HepG2 (cell line): ENCODE results near the gene ALOXE3. TPM values are rescaled to one million over a fixed set of nuclear protein-coding genes. Genes with fewer than 3 reads are reported as not detected.

ENCODE experiments used
- ATAC-seq: fragments of 200-7000 bp; cut with Tn5 transposase; 3 replicates; pipeline ENCODE4 v1.9.1; 2020; ENCODE audit warnings: mild to moderate bottlenecking, moderate library complexity
- BruUV-seq: library from RNA; stranded (reverse); fragments of 400-500 nt; replicated peaks from 2 replicates; lab custom pipeline; 2021; lab: Mats Ljungman, UMichigan
- CTCF ChIA-PET: fragments of 300-600 bp; formaldehyde crosslinking; extraction: SDS; loops from one replicate; lab custom pipeline; 2021; ENCODE audit warnings: low total read pairs, inconsistent platforms, low intra/inter-chr PET ratio; lab: Yijun Ruan, JAX
- POLR2A ChIA-PET: fragments of 350-600 bp; sonication (Branson Sonifier 250); formaldehyde crosslinking; loops from one replicate; lab custom pipeline; 2020; ENCODE audit warnings: antibody characterized with exemption, inconsistent platforms; lab: Yijun Ruan, JAX
- DNase-seq: peaks from one replicate; pipeline ENCODE4 v3.0.0-alpha.2; 2015; ENCODE audit warnings: low spot score
- FAIRE-seq: peaks from 3 replicates; lab custom pipeline; 2011; peaks lifted over from hg19 to GRCh38; lab: Jason Lieb, UNC
- H2AFZ ChIP-seq: one replicate; pipeline ENCODE4 v1.6.1; 2011; ENCODE audit warnings: low read length, inconsistent platforms
- H3K27ac ChIP-seq: fragments of 300-600 bp; 3 replicates; pipeline ENCODE4 v1.8.0; 2011; ENCODE audit warnings: mixed run types, mild to moderate bottlenecking, mixed read lengths, low read length, inconsistent platforms; ENCODE audit not compliant: insufficient read depth; ENCODE audit errors: extremely low read length
- H3K27me3 ChIP-seq, 2 experiments: fragments of 200-600 bp in 1 of 2; 2 replicates in 1 of 2; 3 replicates in 1 of 2; pipeline versions ENCODE4 v1.6.0 to v1.8.0; 2011; ENCODE audit warnings: low read length in 2 of 2, mild to moderate bottlenecking in 2 of 2, moderate library complexity in 2 of 2, inconsistent platforms in 1 of 2; ENCODE audit not compliant: insufficient read depth in 2 of 2, control insufficient read depth in 1 of 2
- H3K36me3 ChIP-seq, 2 experiments: fragments of 200-600 bp in 1 of 2; replicated peaks in 1 of 2; 2 replicates in 1 of 2; 3 replicates in 1 of 2; pipeline versions ENCODE4 v1.5.1 to v1.8.0; 2011; ENCODE audit warnings: low read length in 2 of 2, inconsistent platforms in 1 of 2; ENCODE audit not compliant: insufficient read depth in 2 of 2, control insufficient read depth in 1 of 2
- H3K4me1 ChIP-seq: 2 replicates; pipeline ENCODE4 v1.5.1; 2012; ENCODE audit warnings: low read length, inconsistent platforms; ENCODE audit not compliant: insufficient read depth
- H3K4me2 ChIP-seq: 2 replicates; pipeline ENCODE4 v1.6.0; 2011; ENCODE audit warnings: low read depth, low read length, inconsistent platforms
- H3K4me3 ChIP-seq, 3 experiments: fragments of 200-600 bp in 1 of 3; sonication (generic), shearing (Covaris generic) in 1 of 3; replicated peaks in 1 of 3; 2 replicates each; pipeline ENCODE4 v1.5.1; 2011 to 2016; ENCODE audit warnings: low read length in 3 of 3, inconsistent platforms in 2 of 3, low read depth in 2 of 3, mild to moderate bottlenecking in 2 of 3, control low read depth in 1 of 3, mixed read lengths in 1 of 3; ENCODE audit not compliant: insufficient read depth in 1 of 3
- H3K79me2 ChIP-seq: one replicate; pipeline ENCODE4 v1.6.1; 2011; ENCODE audit warnings: low read length, inconsistent platforms; ENCODE audit not compliant: insufficient read depth
- H3K9ac ChIP-seq: 2 replicates; pipeline ENCODE4 v1.6.0; 2011; ENCODE audit warnings: mild to moderate bottlenecking, low read depth, low read length, inconsistent platforms; ENCODE audit not compliant: insufficient read depth
- H3K9me3 ChIP-seq: 2 replicates; pipeline ENCODE4 v1.5.1; 2012; ENCODE audit warnings: mild to moderate bottlenecking, low read length
- H4K20me1 ChIP-seq: 2 replicates; pipeline ENCODE4 v1.6.0; 2011; ENCODE audit warnings: inconsistent platforms, mild to moderate bottlenecking, low read length, moderate library complexity; ENCODE audit not compliant: insufficient read depth
- FOXC1 ChIP-seq: sonication (generic); formaldehyde crosslinking; IDR thresholded peaks from 2 replicates; pipeline ENCODE4 v1.8.0; 2022; ENCODE audit warnings: mild to moderate bottlenecking, missing genetic modification reagents, borderline replicate concordance
- KLF13 ChIP-seq: sonication (generic); formaldehyde crosslinking; IDR thresholded peaks from 2 replicates; pipeline ENCODE4 v1.4.0; 2020; ENCODE audit warnings: mild to moderate bottlenecking, missing genetic modification reagents
- RFX1 ChIP-seq: fragments of 450-650 bp; IDR thresholded peaks from 2 replicates; pipeline ENCODE4 v1.6.1; 2017
- TBL1XR1 ChIP-seq: fragments of 150-350 bp; IDR thresholded peaks from 2 replicates; pipeline ENCODE4 v1.6.1; 2014; ENCODE audit warnings: borderline replicate concordance, low read length; ENCODE audit not compliant: partially characterized antibody
- ZBTB3 ChIP-seq: sonication (generic); formaldehyde crosslinking; IDR thresholded peaks from 2 replicates; pipeline ENCODE4 v1.4.0; 2020; ENCODE audit warnings: low read depth, mild to moderate bottlenecking, moderate library complexity, missing genetic modification reagents, borderline replicate concordance
- ZNF773 ChIP-seq: sonication (generic); formaldehyde crosslinking; IDR thresholded peaks from 2 replicates; pipeline ENCODE4 v1.4.0; 2020; ENCODE audit warnings: missing genetic modification reagents, borderline replicate concordance
- ZSCAN20 ChIP-seq: sonication (generic); formaldehyde crosslinking; IDR thresholded peaks from 2 replicates; pipeline ENCODE4 v1.4.0; 2020; ENCODE audit warnings: missing genetic modification reagents, mild to moderate bottlenecking, borderline replicate concordance
- WGBS: methylation state at CpG from one replicate; pipeline ENCODE4 v1.1.6; 2017; ENCODE audit warnings: low lambda C conversion rate; 5-methylcytosine and 5-hydroxymethylcytosine counted together
- in situ Hi-C: cut with HindIII; loops from 2 replicates; pipeline ENCODE4 v1.10.0; 2017; ENCODE audit warnings: low pct_unique_long_range_greater_than_20kb; ENCODE audit not compliant: extremely low pct_ligation_motif_present
- intact Hi-C: fragments of 100-400 bp; cut with micrococcal nuclease; formaldehyde crosslinking; loops from one replicate; pipeline ENCODE4 v1.10.0; 2022; ENCODE audit not compliant: unreplicated experiment
- polyA plus RNA-seq, 8 experiments: library from polyadenylated mRNA; depleted of rRNA in 3 of 8; stranded (reverse) in 7 of 8; unstranded in 1 of 8; fragments of >200 nt; fragmentation: Illumina TruSeq in 4 of 8; extraction: Trizol in 4 of 8; gene quantifications; 2 replicates each; pipeline versions ENCODE4 v1.2.1 to v1.2.3, GENCODE V29; 2011 to 2016; ENCODE audit warnings: low read depth in 4 of 8, missing spikeins in 1 of 8, mixed read lengths in 1 of 8; ENCODE audit not compliant: insufficient read depth in 1 of 8
- total RNA-seq, 5 experiments: library from RNA; depleted of rRNA; stranded (reverse); fragments of >200 nt; fragmentation: Illumina TruSeq; extraction: Trizol; gene quantifications; 2 replicates each; pipeline ENCODE4 v1.2.3, GENCODE V29; 2016; ENCODE audit warnings: low read depth in 1 of 5
- TF ChIP-seq, protein P1 (sequence below): sonication (generic); formaldehyde crosslinking; IDR thresholded peaks from 2 replicates; pipeline ENCODE4 v1.9.0; 2021; ENCODE audit warnings: missing genetic modification reagents, borderline replicate concordance

The ALOXE3 gene
- total and polyA plus RNA-seq, 2 of the 13 experiments (the other 11 are each of a cell fraction or from before 2014, with no cell fraction given): 0.07 TPM; not detected in 1

DNA sequence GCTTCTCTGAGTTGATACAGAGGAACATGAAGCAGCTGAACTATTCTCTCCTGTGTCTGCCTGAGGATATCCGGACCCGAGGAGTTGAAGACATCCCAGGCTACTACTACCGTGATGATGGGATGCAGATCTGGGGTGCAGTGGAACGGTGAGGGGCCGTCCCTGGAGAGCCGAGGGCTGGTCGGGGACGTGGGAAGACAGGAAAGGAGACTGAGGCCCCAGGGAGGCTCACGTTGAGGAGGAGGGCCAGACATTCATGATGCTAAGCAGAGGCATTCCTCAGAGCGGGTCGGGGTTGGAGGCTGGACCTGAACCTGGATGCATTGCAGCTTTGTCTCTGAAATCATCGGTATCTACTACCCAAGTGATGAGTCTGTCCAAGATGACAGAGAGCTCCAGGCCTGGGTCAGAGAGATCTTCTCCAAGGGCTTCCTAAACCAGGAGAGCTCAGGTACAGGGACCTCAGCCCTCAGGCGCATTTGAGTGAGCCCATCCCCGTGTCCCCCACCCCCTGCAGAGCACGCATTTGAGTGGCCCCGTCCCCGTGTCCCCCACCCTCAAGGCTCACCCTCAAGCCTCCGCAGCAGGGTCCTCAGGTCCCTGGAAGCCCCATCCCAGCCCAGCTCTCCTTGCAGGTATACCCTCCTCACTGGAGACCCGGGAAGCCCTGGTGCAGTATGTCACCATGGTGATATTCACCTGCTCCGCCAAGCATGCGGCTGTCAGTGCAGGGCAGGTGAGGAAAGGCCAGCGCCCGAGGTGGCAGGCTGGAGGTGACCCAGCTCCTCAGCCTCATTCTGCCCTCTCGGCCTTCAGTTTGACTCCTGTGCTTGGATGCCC, 71.2 kb downstream of the ALOXE3 start:
- Histone ChIP-seq H4K20me1 (no peaks in the 10 kb centered on the region), H3K27ac (no peak overlapping the region)
- TF ChIP-seq TBL1XR1 (no peak), ZBTB3 (CRISPR knock-in tag) (no peak), FOXC1 (CRISPR knock-in tag) (no peak), ZNF773 (CRISPR knock-in tag) (no peak), ZSCAN20 (CRISPR knock-in tag) (no peak), KLF13 (CRISPR knock-in tag) (no peak), RFX1 (no peak)
- TF ChIP-seq, protein P1, sequence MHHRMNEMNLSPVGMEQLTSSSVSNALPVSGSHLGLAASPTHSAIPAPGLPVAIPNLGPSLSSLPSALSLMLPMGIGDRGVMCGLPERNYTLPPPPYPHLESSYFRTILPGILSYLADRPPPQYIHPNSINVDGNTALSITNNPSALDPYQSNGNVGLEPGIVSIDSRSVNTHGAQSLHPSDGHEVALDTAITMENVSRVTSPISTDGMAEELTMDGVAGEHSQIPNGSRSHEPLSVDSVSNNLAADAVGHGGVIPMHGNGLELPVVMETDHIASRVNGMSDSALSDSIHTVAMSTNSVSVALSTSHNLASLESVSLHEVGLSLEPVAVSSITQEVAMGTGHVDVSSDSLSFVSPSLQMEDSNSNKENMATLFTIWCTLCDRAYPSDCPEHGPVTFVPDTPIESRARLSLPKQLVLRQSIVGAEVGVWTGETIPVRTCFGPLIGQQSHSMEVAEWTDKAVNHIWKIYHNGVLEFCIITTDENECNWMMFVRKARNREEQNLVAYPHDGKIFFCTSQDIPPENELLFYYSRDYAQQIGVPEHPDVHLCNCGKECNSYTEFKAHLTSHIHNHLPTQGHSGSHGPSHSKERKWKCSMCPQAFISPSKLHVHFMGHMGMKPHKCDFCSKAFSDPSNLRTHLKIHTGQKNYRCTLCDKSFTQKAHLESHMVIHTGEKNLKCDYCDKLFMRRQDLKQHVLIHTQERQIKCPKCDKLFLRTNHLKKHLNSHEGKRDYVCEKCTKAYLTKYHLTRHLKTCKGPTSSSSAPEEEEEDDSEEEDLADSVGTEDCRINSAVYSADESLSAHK (CRISPR knock-in tag): no peak
- TF ChIP-seq, all 625 proteins: peak for 0
- no peaks in the 10 kb centered on the region for H3K36me3 ChIP-seq
- H3K79me2 ChIP-seq: no peaks in the 10 kb centered on the region
- DNase-seq (no peak), FAIRE-seq (no peak), ATAC-seq (no peak)
- no peak overlapping the region for H3K4me3 ChIP-seq
- no peak overlapping the region for H2AFZ ChIP-seq
- peaks cover 12 to 90% of the 10 kb centered on the region in 2 experiments; a peak in 4 of 5 replicates for H3K27me3 ChIP-seq
- no TSS peak for BruUV-seq
- 27% methylated on average over 8 of the region's 24 CpGs for WGBS
- ChIA-PET CTCF (no interaction called here), POLR2A (no interaction called here)
- intact Hi-C loops (no loop called here), in situ Hi-C loops (no loop called here)
- no peaks in the 10 kb centered on the region for H3K9me3 ChIP-seq
- H3K9ac ChIP-seq: no peak overlapping the region
- no peak overlapping the region for H3K4me2 ChIP-seq
- no peaks in the 10 kb centered on the region; the same call in 1 of the 2 replicates for H3K4me1 ChIP-seq
